Measurements from ENCODE around the gene GNAT3. TPM values are rescaled to one million over a fixed set of nuclear protein-coding genes. Genes with fewer than 3 reads are reported as not detected.

Gene GNAT3
- total and polyA plus RNA-seq, 2 donors (not counting 3 experiments of a cell fraction or from before 2014, with no cell fraction given) = not detected

DNA sequence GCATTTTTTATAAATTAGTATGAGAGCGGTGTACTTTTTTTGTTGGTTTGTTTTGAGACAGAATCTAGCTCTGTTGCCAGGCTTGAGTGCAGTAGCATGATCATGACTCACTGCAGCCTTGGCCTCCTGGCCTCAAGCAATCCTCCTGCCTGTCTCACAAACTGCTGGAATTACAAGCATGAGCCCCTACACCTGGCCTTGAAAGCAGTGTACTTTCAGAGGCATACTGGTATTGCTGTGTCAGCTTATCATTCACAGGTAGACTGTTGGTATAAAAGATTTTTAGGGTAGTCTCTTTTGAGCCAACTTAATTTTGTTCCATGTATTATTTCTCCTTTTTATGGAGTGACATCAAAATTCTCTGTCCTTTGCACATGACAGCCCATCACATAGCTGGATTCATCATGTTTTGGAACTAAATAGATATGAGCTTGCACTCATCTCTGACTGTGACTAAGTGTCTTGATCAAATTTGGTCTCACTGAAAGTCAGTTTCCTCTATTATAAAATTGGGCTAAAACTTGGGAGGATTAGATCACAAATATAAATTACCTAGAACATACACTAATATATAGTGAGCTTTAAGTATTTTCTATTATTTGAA is 12.4 kb downstream of the GNAT3 start:
- DNase-seq (ENCODE audit: low read depth, low spot score) (peak; percentile 61), FAIRE-seq (peak; percentile 67)
- POLR2A ChIA-PET = no interaction called here
- TF ChIP-seq, protein P1, sequence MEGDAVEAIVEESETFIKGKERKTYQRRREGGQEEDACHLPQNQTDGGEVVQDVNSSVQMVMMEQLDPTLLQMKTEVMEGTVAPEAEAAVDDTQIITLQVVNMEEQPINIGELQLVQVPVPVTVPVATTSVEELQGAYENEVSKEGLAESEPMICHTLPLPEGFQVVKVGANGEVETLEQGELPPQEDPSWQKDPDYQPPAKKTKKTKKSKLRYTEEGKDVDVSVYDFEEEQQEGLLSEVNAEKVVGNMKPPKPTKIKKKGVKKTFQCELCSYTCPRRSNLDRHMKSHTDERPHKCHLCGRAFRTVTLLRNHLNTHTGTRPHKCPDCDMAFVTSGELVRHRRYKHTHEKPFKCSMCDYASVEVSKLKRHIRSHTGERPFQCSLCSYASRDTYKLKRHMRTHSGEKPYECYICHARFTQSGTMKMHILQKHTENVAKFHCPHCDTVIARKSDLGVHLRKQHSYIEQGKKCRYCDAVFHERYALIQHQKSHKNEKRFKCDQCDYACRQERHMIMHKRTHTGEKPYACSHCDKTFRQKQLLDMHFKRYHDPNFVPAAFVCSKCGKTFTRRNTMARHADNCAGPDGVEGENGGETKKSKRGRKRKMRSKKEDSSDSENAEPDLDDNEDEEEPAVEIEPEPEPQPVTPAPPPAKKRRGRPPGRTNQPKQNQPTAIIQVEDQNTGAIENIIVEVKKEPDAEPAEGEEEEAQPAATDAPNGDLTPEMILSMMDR (IDR thresholded peaks at IDR 0.05; ENCODE audit: extremely low read depth in 1 of 2, insufficient read depth in 1 of 2, low read depth in 1 of 2, low read length in 2 of 2) = no peak
- peak; percentile 55 for TF ChIP-seq JUN (IDR thresholded peaks at IDR 0.05; ENCODE audit: borderline replicate concordance, insufficient read depth, insufficient read length, low read depth)
- TF ChIP-seq MAX (IDR thresholded peaks at IDR 0.05; ENCODE audit: insufficient read depth, insufficient read length) = no peak
- TF ChIP-seq FOS (IDR thresholded peaks at IDR 0.05; ENCODE audit: borderline replicate concordance, insufficient read depth, low read length) = peak; percentile 62
- TF ChIP-seq GATA2 (IDR thresholded peaks at IDR 0.05; ENCODE audit: insufficient read depth, insufficient read length, low read depth, low read length) = no peak
- no peak for TF ChIP-seq EZH2 (IDR thresholded peaks at IDR 0.05; ENCODE audit: borderline replicate concordance, low read depth, low read length, severe bottlenecking)
- H3K27me3 ChIP-seq (ENCODE audit: control insufficient read depth in 2 of 2, insufficient read depth in 2 of 2, low read length in 2 of 2) = no peaks in the 10 kb centered on the region
- H3K9me3 ChIP-seq (replicated peaks; ENCODE audit: control insufficient read depth, insufficient read depth, low read length) = no peaks in the 10 kb centered on the region
- no peaks in the 10 kb centered on the region for H4K20me1 ChIP-seq (replicated peaks; ENCODE audit: control insufficient read depth, extremely low read depth, insufficient read depth, low read length)
- no peak overlapping the region for H3K4me3 ChIP-seq (replicated peaks in 1 of 3; ENCODE audit: insufficient read depth in 1 of 3, low read depth in 1 of 3, low read length in 3 of 3)
- intact Hi-C loops (cut with micrococcal nuclease) (loop anchor here (5.0 kb wide), 1 partner anchor 158 kb away; no protein-coding TSS in a partner anchor), dilution Hi-C loops (cut with MboI; ENCODE audit: extremely low pct_ligation_motif_present, low sequenced_read_pairs) (no loop called here)
- no peaks in the 10 kb centered on the region for H3K79me2 ChIP-seq (ENCODE audit: control insufficient read depth, insufficient read depth, low read length)
- H3K27ac ChIP-seq (ENCODE audit: insufficient read depth, low read depth, low read length) = peak overlapping the region; percentile 53
- peaks cover 13% of the 10 kb centered on the region for H3K4me1 ChIP-seq (ENCODE audit: control insufficient read depth, extremely low read depth, insufficient read depth, low read length)
- no peaks in the 10 kb centered on the region for H3K9me1 ChIP-seq (replicated peaks; ENCODE audit: control insufficient read depth, extremely low read depth, insufficient read depth, low read length)
- no peak overlapping the region for H3K4me2 ChIP-seq (ENCODE audit: insufficient read depth, low read length)
- H3K9ac ChIP-seq (replicated peaks; ENCODE audit: extremely low read depth, insufficient read depth, low read length) = no peak overlapping the region
- no peak overlapping the region for H2AFZ ChIP-seq (ENCODE audit: low read depth, low read length)
- no peaks in the 10 kb centered on the region for H3K36me3 ChIP-seq (ENCODE audit: control insufficient read depth in 2 of 2, extremely low read depth in 1 of 2, insufficient read depth in 2 of 2, low read length in 2 of 2)
- BruUV-seq (replicated peaks) = TSS peak; percentile 59
- CTCF ChIA-PET = interaction anchor here (0.8 to 1.4 kb wide), 4 partner anchors 11 to 31 kb away, joined by 3 to 5 read pairs (median 4); no protein-coding TSS in a partner anchor

Measured in endothelial cell of umbilical vein (primary cell).